Neural progenitor cell (in vitro differentiated cells): ENCODE results near the gene LRBA. TPM values are rescaled to one million over a fixed set of nuclear protein-coding genes. Genes with fewer than 3 reads are reported as not detected.

ENCODE experiments used
- DNase-seq: peaks from one replicate; pipeline ENCODE4 v3.0.0-alpha.2; 2016; ENCODE audit warnings: low spot score
- H2AFZ ChIP-seq: fragments of 200-600 bp; sonication (generic); replicated peaks from 2 replicates; pipeline ENCODE4 v1.6.1; 2016; ENCODE audit warnings: antibody characterized with exemption
- H3F3A ChIP-seq: fragments of 200-600 bp; sonication (generic); 2 replicates; pipeline ENCODE4 v1.6.1; 2016; ENCODE audit warnings: antibody characterized with exemption, low read depth
- H3K27ac ChIP-seq: fragments of 200-600 bp; sonication (generic); 2 replicates; pipeline ENCODE4 v1.5.1; 2016; ENCODE audit warnings: mild to moderate bottlenecking
- H3K27me3 ChIP-seq: fragments of 200-600 bp; sonication (generic); 2 replicates; pipeline ENCODE4 v1.6.1; 2016; ENCODE audit warnings: mild to moderate bottlenecking, moderate library complexity
- H3K36me3 ChIP-seq: fragments of 200-600 bp; sonication (generic); 2 replicates; pipeline ENCODE4 v1.5.1; 2016
- H3K4me1 ChIP-seq: fragments of 200-600 bp; sonication (generic); 2 replicates; pipeline ENCODE4 v1.6.1; 2016; ENCODE audit warnings: mixed run types
- H3K4me2 ChIP-seq: fragments of 200-600 bp; sonication (generic); 2 replicates; pipeline ENCODE4 v1.6.1; 2016
- H3K4me3 ChIP-seq: fragments of 200-600 bp; sonication (generic); 2 replicates; pipeline ENCODE4 v1.5.1; 2016
- H3K79me2 ChIP-seq: fragments of 200-600 bp; sonication (generic); 2 replicates; pipeline ENCODE4 v1.6.1; 2016; ENCODE audit warnings: low read depth
- H3K9ac ChIP-seq: fragments of 200-600 bp; sonication (generic); 2 replicates; pipeline ENCODE4 v1.6.1; 2016
- H3K9me3 ChIP-seq: fragments of 200-600 bp; sonication (generic); 2 replicates; pipeline ENCODE4 v1.5.1; 2016; ENCODE audit warnings: low read depth
- H4K20me1 ChIP-seq: fragments of 200-600 bp; sonication (generic); 2 replicates; pipeline ENCODE4 v1.6.1; 2016; ENCODE audit warnings: low read depth
- H3K27ac Mint-ChIP-seq: 3 replicates; pipeline ENCODE4 v1.8.0; 2021; ENCODE audit warnings: mixed read lengths
- H3K27me3 Mint-ChIP-seq: 2 replicates; pipeline ENCODE4 v1.8.0; 2022; ENCODE audit warnings: low read depth, mild to moderate bottlenecking, inconsistent platforms, moderate library complexity, mixed read lengths; ENCODE audit not compliant: insufficient read depth
- H3K36me3 Mint-ChIP-seq: 3 replicates; pipeline ENCODE4 v1.8.0; 2021; ENCODE audit warnings: mixed read lengths
- H3K4me1 Mint-ChIP-seq: 3 replicates; pipeline ENCODE4 v1.8.0; 2021; ENCODE audit warnings: mixed read lengths
- H3K4me3 Mint-ChIP-seq: 3 replicates; pipeline ENCODE4 v1.8.0; 2021; ENCODE audit warnings: mild to moderate bottlenecking, moderate library complexity, mixed read lengths
- H3K9me3 Mint-ChIP-seq: 3 replicates; pipeline ENCODE4 v1.8.0; 2020; ENCODE audit warnings: mixed read lengths
- CTCF ChIP-seq: fragments of 200-600 bp; sonication (generic); IDR thresholded peaks from 2 replicates; pipeline ENCODE4 v1.5.1; 2017; ENCODE audit warnings: antibody characterized with exemption, mild to moderate bottlenecking
- EZH2 ChIP-seq: fragments of 200-600 bp; sonication (generic); IDR thresholded peaks from 2 replicates; pipeline ENCODE4 v1.6.1; 2017; ENCODE audit warnings: antibody characterized with exemption, mild to moderate bottlenecking, moderate library complexity
- EZH2phosphoT487 ChIP-seq: fragments of 200-600 bp; sonication (generic); IDR thresholded peaks from 2 replicates; pipeline ENCODE4 v1.6.1; 2017; ENCODE audit warnings: antibody characterized with exemption
- total RNA-seq: library from RNA; depleted of rRNA; stranded (reverse); fragments of >200 nt; gene quantifications from 2 replicates; pipeline ENCODE4 v1.2.3, GENCODE V29; 2015; ENCODE audit warnings: low replicate concordance

Gene LRBA
- total RNA-seq, 1 donor from 2014 or later, result 111 TPM

GRCh38 chr4:150683775-150684350 is 331.2 kb downstream of the LRBA start:
- Mint-ChIP-seq H3K27me3 (no peaks in the 10 kb centered on the region), H3K4me3 (no peak overlapping the region), H3K4me1 (peaks cover 25% of the 10 kb centered on the region), H3K36me3 (no peaks in the 10 kb centered on the region), H3K27ac (no peak overlapping the region), H3K9me3 (peaks cover under 1% of the 10 kb centered on the region)
- Histone ChIP-seq H3K4me1 (peaks cover 11% of the 10 kb centered on the region), H2AFZ (no peak overlapping the region), H3K4me2 (peak overlapping the region; percentile 54), H3K4me3 (no peak overlapping the region), H3K9ac (no peak overlapping the region), H4K20me1 (no peaks in the 10 kb centered on the region), H3K79me2 (no peaks in the 10 kb centered on the region), H3K9me3 (no peaks in the 10 kb centered on the region), H3K27me3 (no peaks in the 10 kb centered on the region), H3K27ac (no peak overlapping the region), H3F3A (peaks cover 5% of the 10 kb centered on the region), H3K36me3 (no peaks in the 10 kb centered on the region)
- peak; percentile 46 for DNase-seq
- no peak for TF ChIP-seq EZH2

DNA sequence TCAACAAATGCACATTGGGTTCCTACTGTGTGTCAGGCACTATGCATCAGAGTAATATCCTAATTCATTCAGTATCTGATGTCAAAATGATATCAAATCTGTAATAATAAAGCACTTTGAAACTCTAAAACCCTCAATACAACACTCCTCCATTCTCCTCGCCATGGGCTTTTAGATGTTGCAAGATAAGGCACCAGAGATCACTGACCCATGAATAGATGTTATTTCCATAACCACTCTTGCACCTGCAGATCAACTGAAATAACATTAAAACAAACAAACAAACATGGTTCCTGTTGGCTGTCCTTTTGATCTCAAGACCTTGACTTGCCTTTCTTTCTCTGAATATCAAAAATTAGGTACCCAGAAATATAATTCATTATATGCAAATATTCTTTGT is 333.0 kb downstream of the LRBA start:
- no peak overlapping the region for H3K27ac Mint-ChIP-seq
- no peak overlapping the region for H3K9ac ChIP-seq

DNA sequence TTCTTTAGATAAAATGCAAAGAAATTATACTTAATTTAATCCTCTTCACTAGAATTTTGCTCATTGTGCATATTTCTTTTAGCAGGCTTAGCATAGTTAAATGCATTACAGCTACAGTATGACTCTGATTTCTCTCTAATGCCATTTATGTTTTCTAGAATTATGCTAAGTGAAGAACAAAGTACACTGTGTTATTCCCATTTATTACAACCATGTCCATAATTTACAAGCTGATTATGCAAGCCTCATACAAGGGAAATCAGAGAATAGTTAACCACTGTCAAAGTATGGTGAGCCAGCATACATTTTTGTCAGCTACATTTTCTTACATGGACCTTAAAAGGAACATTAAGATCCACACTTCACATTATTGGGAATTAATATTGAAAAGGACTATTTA is 334.0 kb downstream of the LRBA start:
- Histone ChIP-seq H3K9ac (no peak overlapping the region), H4K20me1 (no peaks in the 10 kb centered on the region), H3K36me3 (no peaks in the 10 kb centered on the region), H2AFZ (no peak overlapping the region), H3K27ac (no peak overlapping the region), H3K4me3 (no peak overlapping the region), H3K9me3 (no peaks in the 10 kb centered on the region), H3K4me1 (peaks cover 11% of the 10 kb centered on the region), H3K27me3 (no peaks in the 10 kb centered on the region), H3K79me2 (no peaks in the 10 kb centered on the region), H3F3A (peaks cover 5% of the 10 kb centered on the region), H3K4me2 (no peak overlapping the region)
- Mint-ChIP-seq H3K27me3 (no peaks in the 10 kb centered on the region), H3K27ac (no peak overlapping the region), H3K9me3 (no peaks in the 10 kb centered on the region), H3K36me3 (no peaks in the 10 kb centered on the region), H3K4me3 (no peak overlapping the region), H3K4me1 (peaks cover 25% of the 10 kb centered on the region)
- TF ChIP-seq EZH2 (no peak), CTCF (no peak)
- DNase-seq, result no peak

More for the DNA sequence above, 333.0 kb downstream of the LRBA start:
- Histone ChIP-seq H3K4me1 (peaks cover 11% of the 10 kb centered on the region), H3K4me3 (no peak overlapping the region), H3K79me2 (no peaks in the 10 kb centered on the region), H3K27me3 (no peaks in the 10 kb centered on the region), H3F3A (peaks cover 5% of the 10 kb centered on the region), H3K4me2 (no peak overlapping the region), H3K36me3 (no peaks in the 10 kb centered on the region), H2AFZ (no peak overlapping the region), H3K27ac (no peak overlapping the region), H4K20me1 (no peaks in the 10 kb centered on the region), H3K9me3 (no peaks in the 10 kb centered on the region)
- H3K9me3 Mint-ChIP-seq, result no peaks in the 10 kb centered on the region
- no peaks in the 10 kb centered on the region for H3K27me3 Mint-ChIP-seq
- H3K4me3 Mint-ChIP-seq, result no peak overlapping the region
- no peaks in the 10 kb centered on the region for H3K36me3 Mint-ChIP-seq
- H3K4me1 Mint-ChIP-seq, result peaks cover 25% of the 10 kb centered on the region
- no peak for DNase-seq
- TF ChIP-seq EZH2phosphoT487, result no peak
- TF ChIP-seq CTCF, result no peak
- TF ChIP-seq EZH2, result no peak

- H2AFZ ChIP-seq, result no peak overlapping the region
- no peak overlapping the region for H3K27ac ChIP-seq
- no peaks in the 10 kb centered on the region for H3K9me3 ChIP-seq
- Mint-ChIP-seq H3K27me3 (no peaks in the 10 kb centered on the region), H3K9me3 (no peaks in the 10 kb centered on the region), H3K36me3 (no peaks in the 10 kb centered on the region), H3K4me1 (peaks cover 25% of the 10 kb centered on the region), H3K4me3 (no peak overlapping the region), H3K27ac (no peak overlapping the region)
- H3F3A ChIP-seq, result peaks cover 5% of the 10 kb centered on the region
- no peaks in the 10 kb centered on the region for H3K79me2 ChIP-seq
- DNase-seq, result no peak
- no peak overlapping the region for H3K9ac ChIP-seq
- H3K4me3 ChIP-seq, result no peak overlapping the region
- TF ChIP-seq EZH2phosphoT487, result no peak
- no peak for TF ChIP-seq CTCF
- TF ChIP-seq EZH2, result no peak
- H3K36me3 ChIP-seq, result no peaks in the 10 kb centered on the region
- no peaks in the 10 kb centered on the region for H3K27me3 ChIP-seq
- peaks cover 11% of the 10 kb centered on the region for H3K4me1 ChIP-seq
- H4K20me1 ChIP-seq, result no peaks in the 10 kb centered on the region
- H3K4me2 ChIP-seq, result no peak overlapping the region
Observed at GRCh38 chr4:150680651-150681050, 334.4 kb downstream of the LRBA start.
